Ishikawa (cell line): ENCODE results near the gene RBPJ.

ENCODE experiments used
- CEBPB ChIP-seq: IDR thresholded peaks from 2 replicates; pipeline ENCODE4 v1.6.1; 2012
- CREB1 ChIP-seq: IDR thresholded peaks from 2 replicates; pipeline ENCODE4 v1.6.1; 2012; ENCODE audit warnings: low read depth
- EGR1 ChIP-seq: IDR thresholded peaks from 2 replicates; pipeline ENCODE4 v1.6.1; 2012
- EP300 ChIP-seq: IDR thresholded peaks from 2 replicates; pipeline ENCODE4 v1.6.1; 2012; ENCODE audit warnings: borderline replicate concordance
- FOXM1 ChIP-seq: IDR thresholded peaks from 2 replicates; pipeline ENCODE4 v1.6.1; 2012; ENCODE audit warnings: low read depth, borderline replicate concordance
- MAX ChIP-seq: IDR thresholded peaks from 2 replicates; pipeline ENCODE4 v1.6.1; 2012
- NFIC ChIP-seq: IDR thresholded peaks from 2 replicates; pipeline ENCODE4 v1.6.1; 2012
- RAD21 ChIP-seq: IDR thresholded peaks from 2 replicates; pipeline ENCODE4 v1.6.1; 2012; ENCODE audit warnings: low read depth
- REST ChIP-seq: IDR thresholded peaks from 2 replicates; pipeline ENCODE4 v1.6.1; 2012; ENCODE audit warnings: low read depth, mild to moderate bottlenecking
- TAF1 ChIP-seq: IDR thresholded peaks from 2 replicates; pipeline ENCODE4 v1.6.1; 2012; ENCODE audit warnings: low read depth, mild to moderate bottlenecking
- TCF12 ChIP-seq: IDR thresholded peaks from 2 replicates; pipeline ENCODE4 v1.6.1; 2012; ENCODE audit warnings: low read depth
- TEAD4 ChIP-seq: IDR thresholded peaks from 2 replicates; pipeline ENCODE4 v1.6.1; 2012
- USF1 ChIP-seq: IDR thresholded peaks from 2 replicates; pipeline ENCODE4 v1.6.1; 2012
- YY1 ChIP-seq: IDR thresholded peaks from 2 replicates; pipeline ENCODE4 v1.6.1; 2012; ENCODE audit warnings: low read depth
- ZBTB7A ChIP-seq: IDR thresholded peaks from 2 replicates; pipeline ENCODE4 v1.6.1; 2012; ENCODE audit warnings: low read depth

The RBPJ gene

GRCh38 chr4:26402458-26402857, 81.6 kb downstream of the RBPJ start:
- TF ChIP-seq USF1, result no peak
- TF ChIP-seq ZBTB7A, result no peak

- TF ChIP-seq ZBTB7A (no peak), MAX (no peak), NFIC (no peak), YY1 (no peak), TCF12 (no peak), RAD21 (no peak), USF1 (no peak), TEAD4 (no peak)
Measured at GRCh38 chr4:26404743-26405206, 84.0 kb downstream of the RBPJ start.

GRCh38 chr4:26406346-26406975, 85.6 kb downstream of the RBPJ start:
- no peak for TF ChIP-seq USF1
- TF ChIP-seq TCF12, result no peak
- no peak for TF ChIP-seq TEAD4
- TF ChIP-seq MAX, result no peak
- no peak for TF ChIP-seq EGR1
- no peak for TF ChIP-seq CEBPB
- no peak for TF ChIP-seq EP300
- TF ChIP-seq YY1, result no peak
- no peak for TF ChIP-seq FOXM1
- TF ChIP-seq TAF1, result no peak

- no peak for TF ChIP-seq TAF1
- TF ChIP-seq EGR1, result no peak
- no peak for TF ChIP-seq NFIC
- TF ChIP-seq CEBPB, result no peak
- TF ChIP-seq ZBTB7A, result no peak
- no peak for TF ChIP-seq CREB1
- TF ChIP-seq TCF12, result no peak
- TF ChIP-seq RAD21, result no peak
- no peak for TF ChIP-seq TEAD4
- TF ChIP-seq MAX, result no peak
- no peak for TF ChIP-seq REST
- no peak for TF ChIP-seq EP300
- no peak for TF ChIP-seq FOXM1
- TF ChIP-seq USF1, result no peak
- no peak for TF ChIP-seq YY1
Measured at GRCh38 chr4:26407476-26407875, 86.7 kb downstream of the RBPJ start.

- no peak for TF ChIP-seq TAF1
- peak; percentile 77 for TF ChIP-seq RAD21
Measured at GRCh38 chr4:26410385-26411293, 89.8 kb downstream of the RBPJ start.

- TF ChIP-seq FOXM1 (no peak), ZBTB7A (no peak), EGR1 (no peak), CREB1 (no peak), USF1 (no peak), NFIC (no peak), CEBPB (no peak), RAD21 (no peak), YY1 (no peak), REST (no peak), TAF1 (no peak), EP300 (no peak), TCF12 (no peak), TEAD4 (no peak)
Measured at GRCh38 chr4:26412381-26413372, 91.9 kb downstream of the RBPJ start.
